NCI-H82 treated with DMSO at 0.1 percent for 48 hours (cell line): ENCODE results near the gene PHF2.
A peak's percentile ranks its signal among the peaks of the same experiment; 100 is the strongest.

Experiments used
- DNase-seq: peaks from one replicate; lab custom pipeline; 2025; ENCODE audit not compliant: unreplicated experiment; lab: John Stamatoyannopoulos, UW

Gene PHF2

GRCh38 chr9:93576258-93577077 lies at the start of gene PHF2:
Gene PHF2, plus strand, starts transcription at chr9:93576584. Its CDS starts 190 bp downstream, at chr9:93576774.
- DNase-seq = no peak

DNA sequence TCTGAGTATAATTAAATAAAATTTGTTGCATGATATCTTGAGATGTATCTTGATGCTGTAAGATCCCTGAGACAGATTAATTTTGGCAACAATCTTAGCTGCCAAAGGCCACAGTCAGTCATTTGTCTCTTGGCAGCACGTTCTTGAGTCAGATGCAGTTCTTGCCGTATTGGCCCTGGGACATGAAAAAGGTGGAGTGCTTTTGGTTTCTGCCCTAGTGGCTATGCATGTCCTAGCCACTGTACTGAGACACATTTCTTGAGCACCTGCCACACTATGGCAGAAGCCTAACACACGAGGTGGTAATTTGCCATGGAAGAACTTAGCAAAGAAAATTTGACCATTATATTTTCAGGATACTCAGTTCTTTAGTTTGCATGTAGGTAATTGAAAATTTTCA lies 45.0 kb upstream of the PHF2 start:
- no peak for DNase-seq

GRCh38 chr9:93532141-93532540 lies 44.2 kb upstream of the PHF2 start:
- DNase-seq = no peak

DNA sequence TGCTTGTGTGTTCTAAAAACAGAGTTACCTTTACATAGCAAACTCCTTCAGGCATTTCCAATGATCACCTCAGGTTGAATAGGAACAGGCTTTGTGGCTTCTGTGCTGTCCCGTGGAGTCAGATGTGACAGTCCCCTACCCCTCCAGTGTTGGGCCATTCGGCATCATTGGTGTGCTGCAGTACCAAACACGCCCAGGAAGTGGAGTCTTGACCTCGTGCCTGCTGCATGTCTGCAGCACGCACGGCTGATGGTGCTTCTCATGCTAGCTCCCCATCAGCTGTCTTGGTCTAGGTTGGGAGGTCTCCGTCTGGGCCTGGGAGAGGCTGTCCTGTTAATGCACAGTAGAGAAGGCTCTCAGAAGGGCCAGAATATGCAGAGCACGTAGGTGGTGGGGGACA lies 42.5 kb upstream of the PHF2 start:
- DNase-seq = no peak

DNA sequence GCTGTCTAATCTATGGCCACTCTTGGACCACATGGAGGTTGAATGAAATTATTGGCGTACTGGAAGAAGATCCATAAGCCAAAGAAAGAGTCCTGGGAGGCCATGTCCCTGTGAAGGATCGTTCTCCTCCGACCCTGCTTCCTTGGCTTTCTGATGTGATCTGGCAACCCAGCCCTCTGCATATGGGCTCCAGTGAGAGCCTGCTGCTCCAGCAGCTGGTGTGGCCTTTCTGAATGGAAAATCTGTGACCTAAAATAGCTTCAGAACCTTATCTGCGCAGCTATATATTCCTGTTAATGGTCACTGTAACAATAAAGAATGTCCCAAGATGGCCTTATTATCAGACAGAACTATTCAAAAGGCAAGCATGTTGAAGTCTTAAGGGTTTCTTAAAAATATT lies 40.2 kb upstream of the PHF2 start:
- DNase-seq = no peak

DNA sequence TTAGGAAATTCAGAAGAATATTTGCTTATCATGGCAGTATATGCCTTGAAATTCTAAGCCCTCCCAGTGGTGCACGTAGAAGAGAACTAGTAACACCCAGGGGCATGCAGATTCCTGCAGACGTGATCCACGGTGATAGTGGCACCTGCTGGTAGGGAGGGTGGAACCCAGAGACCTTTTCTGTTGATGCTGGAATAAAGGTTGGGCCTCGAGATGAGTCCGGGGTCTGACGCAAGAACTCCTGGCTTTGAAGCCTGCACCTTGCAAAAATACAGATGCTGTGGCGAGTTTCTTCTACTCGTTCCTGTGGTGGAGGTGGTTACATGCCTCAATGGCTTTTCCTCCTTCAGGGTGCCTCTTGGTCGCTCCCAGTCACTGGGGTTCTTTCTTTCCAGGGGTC lies 39.5 kb upstream of the PHF2 start:
- DNase-seq = no peak

DNA sequence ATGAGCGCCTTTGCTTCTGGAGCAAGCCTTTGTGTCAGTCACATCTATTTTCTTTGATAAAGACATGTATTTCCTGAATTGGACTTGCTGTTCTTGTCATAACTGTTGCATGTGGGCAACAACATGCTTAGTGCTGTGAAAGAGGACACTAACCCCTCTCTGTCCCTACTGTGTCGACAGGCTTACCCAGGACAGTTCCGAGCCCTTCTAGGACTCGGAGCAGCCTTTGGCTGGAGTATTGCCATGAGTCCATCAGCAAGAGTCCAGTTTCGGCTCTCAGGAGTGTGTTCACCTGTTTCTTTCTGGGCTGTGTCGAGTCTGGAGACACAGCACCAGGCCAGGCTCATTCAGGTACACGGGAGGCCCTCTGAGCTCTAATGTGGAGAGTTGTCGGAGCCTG lies 36.1 kb upstream of the PHF2 start:
- DNase-seq = no peak

GRCh38 chr9:93541005-93541404 lies 35.4 kb upstream of the PHF2 start:
- no peak for DNase-seq

DNA sequence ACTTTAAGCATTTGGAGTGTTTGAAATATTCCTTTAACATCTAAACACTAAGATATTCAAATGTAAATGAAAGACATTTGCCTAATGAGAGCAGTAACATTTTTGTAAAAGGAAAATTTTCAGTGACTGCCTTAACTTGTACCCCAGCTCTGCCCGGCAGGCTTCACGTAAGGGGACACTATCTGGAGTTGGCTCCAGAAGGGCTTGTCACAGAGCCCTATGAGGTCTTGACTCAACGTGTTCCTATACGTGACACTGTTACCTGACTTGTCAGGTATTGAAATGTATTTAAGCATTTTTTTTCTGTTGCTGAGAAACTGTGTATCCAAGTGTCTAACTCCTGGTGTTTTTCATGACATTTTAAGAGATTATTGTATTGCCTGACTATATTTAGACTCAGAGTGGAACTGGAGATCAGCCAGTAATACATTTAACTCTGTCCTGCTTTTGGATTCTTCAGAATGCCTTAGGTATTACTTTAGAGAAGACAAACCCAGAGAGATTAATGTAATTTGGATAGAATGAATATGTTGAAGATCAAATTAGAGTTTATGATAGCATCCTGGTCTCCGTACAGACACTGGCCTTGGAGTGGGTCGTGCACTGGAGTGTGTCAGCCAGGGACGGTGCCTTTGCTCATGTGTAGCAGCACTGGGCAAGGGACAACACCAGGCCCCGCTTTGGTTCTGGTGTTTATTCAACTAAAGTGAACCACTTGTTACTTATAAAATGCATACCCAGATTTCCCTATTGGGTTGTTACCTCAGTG lies 34.6 kb upstream of the PHF2 start:
- DNase-seq = no peak

- DNase-seq = no peak
Observed at GRCh38 chr9:93543117-93543516, 33.3 kb upstream of the PHF2 start.

- no peak for DNase-seq
Observed at GRCh38 chr9:93546356-93546755, 30.0 kb upstream of the PHF2 start.

DNA sequence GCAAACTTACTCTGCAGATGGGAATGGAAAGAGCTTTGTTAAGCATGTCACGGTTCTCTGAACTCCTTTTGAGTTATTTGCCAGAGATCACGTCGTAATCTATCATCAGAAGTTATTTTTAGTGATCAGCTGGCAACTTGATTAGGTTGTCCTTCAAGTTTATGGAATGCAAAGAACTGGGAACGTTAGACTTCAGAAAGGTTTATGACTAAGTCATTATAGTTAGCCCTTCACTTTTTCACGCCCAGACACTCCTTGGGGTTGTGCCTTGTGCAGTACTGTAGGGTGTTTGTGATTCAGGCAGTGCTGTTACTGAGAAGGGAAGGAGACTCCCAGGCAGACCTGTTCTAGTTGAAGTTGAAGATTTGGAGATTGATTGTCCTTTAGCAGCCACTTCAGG lies 26.8 kb upstream of the PHF2 start:
- no peak for DNase-seq

- no peak for DNase-seq
Observed at GRCh38 chr9:93552923-93553322, 23.5 kb upstream of the PHF2 start.

DNA sequence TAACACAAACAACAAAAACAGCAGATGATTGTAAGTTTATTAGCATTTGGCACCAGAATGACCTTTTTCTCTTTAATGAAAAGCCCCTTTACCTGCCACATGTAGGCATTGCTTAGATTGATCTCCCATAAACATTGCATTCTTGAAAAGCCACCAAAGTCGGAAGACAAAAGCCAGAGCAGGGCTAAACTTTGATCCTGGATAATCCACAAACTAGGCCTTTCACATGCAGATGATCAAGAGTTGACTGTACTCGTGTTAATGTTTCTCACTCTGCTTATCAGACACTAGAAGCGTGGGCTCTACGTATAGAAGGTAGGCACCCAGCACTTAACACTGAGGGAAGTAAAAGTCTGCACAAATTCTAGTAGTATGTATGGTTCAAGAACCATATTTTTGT lies 21.0 kb upstream of the PHF2 start:
- DNase-seq = no peak

GRCh38 chr9:93557366-93558137 lies 18.8 kb upstream of the PHF2 start:
- no peak for DNase-seq

GRCh38 chr9:93558503-93558902 lies 17.9 kb upstream of the PHF2 start:
- no peak for DNase-seq

GRCh38 chr9:93560991-93561390 lies 15.4 kb upstream of the PHF2 start:
- DNase-seq = no peak

DNA sequence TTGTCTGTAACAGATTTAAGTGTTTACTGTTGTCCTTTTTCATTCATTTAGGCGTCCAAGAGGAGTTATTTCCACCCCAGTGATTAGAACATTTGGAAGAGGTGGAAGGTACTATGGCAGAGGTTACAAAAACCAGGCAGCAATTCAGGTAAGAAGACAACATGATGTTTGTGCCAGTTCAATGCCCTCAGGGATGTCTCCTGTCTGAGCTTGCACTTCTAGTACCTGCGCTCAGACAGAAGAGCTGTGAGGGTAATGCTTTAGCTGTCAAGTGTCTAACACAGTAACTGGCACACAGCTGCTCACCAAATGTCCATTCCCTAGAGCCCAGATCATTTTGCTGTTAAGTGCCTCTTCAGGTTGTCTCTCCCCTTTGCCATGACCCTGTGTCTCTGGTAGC lies 14.2 kb upstream of the PHF2 start:
- DNase-seq = no peak

DNA sequence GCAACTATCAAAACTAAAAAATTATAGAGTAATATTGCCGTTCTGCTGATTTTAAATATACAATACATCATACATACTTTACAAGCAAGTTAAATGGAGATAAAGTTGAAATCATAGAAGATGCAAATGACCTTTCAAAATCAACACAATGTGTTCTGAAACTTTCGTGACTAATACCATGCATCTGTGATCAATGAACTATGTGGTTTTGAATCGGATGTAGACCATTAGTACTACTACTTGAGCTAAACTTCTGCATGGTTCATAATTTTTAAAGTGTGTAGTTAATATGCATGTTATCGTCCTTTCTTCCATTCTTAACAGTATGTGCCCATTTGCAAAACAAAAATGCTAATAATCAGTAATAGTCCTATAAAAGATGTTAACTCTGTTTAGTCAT lies 11.3 kb upstream of the PHF2 start:
- no peak for DNase-seq

DNA sequence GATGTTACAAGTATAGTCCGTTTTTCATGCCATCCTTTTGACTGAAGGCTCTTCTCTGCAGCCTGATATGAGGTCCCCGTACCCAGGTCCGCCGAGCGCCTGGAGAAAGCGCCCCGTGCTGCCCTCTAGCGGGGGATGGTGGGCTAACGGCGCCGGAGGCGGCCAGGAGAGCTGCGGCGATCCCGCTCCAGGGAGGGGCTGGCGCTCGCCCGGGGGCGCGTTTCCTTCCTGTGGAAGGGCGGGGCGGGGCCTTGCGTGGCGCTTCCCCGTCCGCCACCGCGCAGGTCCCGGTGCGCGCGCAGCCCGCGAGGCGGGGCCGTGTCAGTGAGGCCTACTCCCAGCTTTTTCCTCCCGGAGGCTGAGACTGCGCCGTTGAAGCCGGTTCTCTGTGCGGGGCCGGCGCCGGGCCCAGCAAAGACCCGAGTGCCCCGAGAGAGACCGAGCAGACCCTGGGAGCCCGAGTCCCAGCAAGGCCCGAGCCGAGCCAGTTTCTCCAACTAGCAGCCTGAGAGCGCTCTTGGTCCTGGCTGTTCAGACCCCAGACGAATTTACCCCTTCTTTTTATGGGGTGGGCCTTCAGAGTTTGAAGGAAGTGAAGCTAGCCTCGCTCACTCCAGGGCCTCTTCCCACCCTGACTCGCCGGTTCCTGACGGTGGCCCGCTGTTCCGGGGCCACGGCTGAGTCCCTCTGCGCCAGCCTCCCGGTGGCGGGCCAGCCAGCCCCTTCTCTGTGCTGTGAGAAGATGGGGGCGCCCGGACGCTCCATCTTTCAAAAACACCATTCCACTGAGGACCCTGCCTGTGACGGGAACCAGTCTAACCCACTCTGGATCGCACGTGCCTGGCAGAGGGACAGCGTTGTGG lies 9.7 kb upstream of the PHF2 start:
- DNase-seq = peak; percentile 76
